Mesothelial cell of epicardium (in vitro differentiated cells): Measurements from ENCODE around the gene PLCXD3. TPM values are rescaled to one million over a fixed set of nuclear protein-coding genes. Genes with fewer than 3 reads are reported as not detected.

Source experiments
- DNase-seq, 2 experiments: peaks; one replicate each; pipeline ENCODE4 v3.0.0; 2021; ENCODE audit warnings: low spot score in 2 of 2; ENCODE audit not compliant: unreplicated experiment in 2 of 2
- H3K27ac Mint-ChIP-seq: 2 replicates; pipeline ENCODE4 v1.8.0; 2021; ENCODE audit warnings: mixed read lengths
- H3K27me3 Mint-ChIP-seq: 2 replicates; pipeline ENCODE4 v1.8.0; 2021; ENCODE audit warnings: low read depth, mixed read lengths
- H3K36me3 Mint-ChIP-seq: 2 replicates; pipeline ENCODE4 v1.8.0; 2021; ENCODE audit warnings: mixed read lengths
- H3K4me1 Mint-ChIP-seq: 2 replicates; pipeline ENCODE4 v1.8.0; 2021; ENCODE audit warnings: mixed read lengths
- H3K4me3 Mint-ChIP-seq: 2 replicates; pipeline ENCODE4 v1.8.0; 2021; ENCODE audit warnings: mild to moderate bottlenecking, moderate library complexity, mixed read lengths
- H3K9me3 Mint-ChIP-seq: 2 replicates; pipeline ENCODE4 v1.8.0; 2021; ENCODE audit warnings: mixed read lengths
- CTCF ChIP-seq: fragments of 200-600 bp; sonication (generic); IDR thresholded peaks from one replicate; pipeline ENCODE4 v1.5.0; 2021; ENCODE audit warnings: antibody characterized with exemption; ENCODE audit not compliant: unreplicated experiment
- total RNA-seq: library from RNA; stranded (reverse); gene quantifications from 3 replicates; pipeline ENCODE4 v1.2.1, GENCODE V29; 2021

PLCXD3 gene
- total RNA-seq, 1 donor from 2014 or later: not detected

GRCh38 chr5:41371738-41372137 is 138.7 kb downstream of the PLCXD3 start:
- no peak for TF ChIP-seq CTCF
- Mint-ChIP-seq H3K9me3 (no peaks in the 10 kb centered on the region), H3K27me3 (no peaks in the 10 kb centered on the region), H3K27ac (no peak overlapping the region), H3K4me3 (no peak overlapping the region), H3K4me1 (peaks cover 6% of the 10 kb centered on the region), H3K36me3 (no peaks in the 10 kb centered on the region)
- no peak for DNase-seq

GRCh38 chr5:41370482-41370881 is 139.9 kb downstream of the PLCXD3 start:
- no peaks in the 10 kb centered on the region for H3K36me3 Mint-ChIP-seq
- no peak overlapping the region for H3K27ac Mint-ChIP-seq
- DNase-seq: no peak
- H3K27me3 Mint-ChIP-seq: no peaks in the 10 kb centered on the region
- peaks cover 6% of the 10 kb centered on the region for H3K4me1 Mint-ChIP-seq
- no peak overlapping the region for H3K4me3 Mint-ChIP-seq
- TF ChIP-seq CTCF: no peak
- H3K9me3 Mint-ChIP-seq: no peaks in the 10 kb centered on the region

DNA sequence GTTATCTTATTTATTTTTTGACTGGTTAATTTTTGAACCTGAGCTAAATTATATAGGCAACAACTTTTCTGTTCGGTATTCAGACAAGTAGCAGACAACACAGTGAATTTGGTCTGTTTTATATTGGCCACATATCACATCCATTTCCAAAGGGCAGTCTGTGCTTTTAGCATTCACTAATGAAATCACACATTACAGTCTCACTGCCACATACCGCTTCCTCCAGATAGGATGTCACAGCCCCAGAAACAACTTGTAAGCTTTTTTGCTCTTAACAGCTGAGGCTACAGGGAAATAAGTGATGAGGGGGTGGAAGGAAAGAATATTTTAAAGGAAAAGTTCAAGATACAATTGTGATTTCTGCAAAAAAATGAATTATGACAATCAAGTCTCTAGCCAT is 140.6 kb downstream of the PLCXD3 start:
- H3K4me3 Mint-ChIP-seq: no peak overlapping the region
- no peak overlapping the region for H3K27ac Mint-ChIP-seq
- no peak for TF ChIP-seq CTCF
- no peak for DNase-seq
- H3K4me1 Mint-ChIP-seq: peaks cover 6% of the 10 kb centered on the region
- H3K36me3 Mint-ChIP-seq: no peaks in the 10 kb centered on the region
- H3K9me3 Mint-ChIP-seq: no peaks in the 10 kb centered on the region
- H3K27me3 Mint-ChIP-seq: no peaks in the 10 kb centered on the region

DNA sequence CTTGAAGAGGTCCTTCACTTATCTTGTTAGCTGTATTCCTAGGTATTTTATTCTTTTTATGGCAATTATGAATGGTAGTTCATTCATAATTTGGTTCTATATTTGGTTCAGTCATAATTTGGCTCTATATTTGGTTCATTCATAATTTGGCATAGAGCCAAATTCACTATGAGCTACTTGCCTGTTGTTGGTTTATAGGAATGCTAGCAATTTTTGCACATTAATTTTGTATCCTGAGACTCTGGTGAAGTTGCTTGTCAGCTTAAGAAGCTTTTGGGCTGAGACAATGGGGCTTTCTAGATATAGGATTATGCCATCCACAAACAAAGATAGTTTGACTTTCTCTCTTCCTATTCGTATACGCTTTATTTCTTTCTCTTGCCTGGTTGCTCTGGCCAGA is 142.2 kb downstream of the PLCXD3 start:
- Mint-ChIP-seq H3K36me3 (no peaks in the 10 kb centered on the region), H3K27ac (no peak overlapping the region), H3K9me3 (no peaks in the 10 kb centered on the region), H3K4me3 (no peak overlapping the region), H3K27me3 (no peaks in the 10 kb centered on the region), H3K4me1 (peaks cover 6% of the 10 kb centered on the region)
- DNase-seq: no peak
- no peak for TF ChIP-seq CTCF

- no peaks in the 10 kb centered on the region for H3K36me3 Mint-ChIP-seq
- H3K27me3 Mint-ChIP-seq: no peaks in the 10 kb centered on the region
- peaks cover 6% of the 10 kb centered on the region for H3K4me1 Mint-ChIP-seq
- H3K27ac Mint-ChIP-seq: no peak overlapping the region
- no peak for DNase-seq
- no peak for TF ChIP-seq CTCF
- no peaks in the 10 kb centered on the region for H3K9me3 Mint-ChIP-seq
- no peak overlapping the region for H3K4me3 Mint-ChIP-seq
Measured at GRCh38 chr5:41365369-41365768, 145.0 kb downstream of the PLCXD3 start.

DNA sequence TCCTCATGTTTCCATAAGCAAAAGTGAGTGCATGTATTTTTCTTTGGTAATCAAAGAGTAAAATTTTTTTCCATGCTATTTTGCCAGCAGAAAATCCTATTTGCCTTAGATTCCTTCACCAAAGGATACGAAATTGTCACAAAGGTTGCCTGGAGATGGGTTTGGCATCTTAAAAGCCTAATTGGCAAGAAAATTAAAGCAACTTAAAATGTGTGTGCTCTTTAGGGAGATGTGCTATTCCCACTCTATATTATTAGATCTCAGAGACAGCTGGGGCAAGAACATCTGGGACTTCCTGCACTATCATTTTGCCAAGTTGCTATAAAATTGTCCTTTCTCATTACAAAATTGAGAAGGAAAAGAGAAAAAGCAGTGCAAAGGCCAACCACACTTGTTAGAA is 146.1 kb downstream of the PLCXD3 start:
- Mint-ChIP-seq H3K4me1 (peaks cover 6% of the 10 kb centered on the region), H3K36me3 (no peaks in the 10 kb centered on the region), H3K4me3 (no peak overlapping the region), H3K9me3 (peaks cover 4% of the 10 kb centered on the region), H3K27ac (no peak overlapping the region), H3K27me3 (no peaks in the 10 kb centered on the region)
- DNase-seq: no peak
- no peak for TF ChIP-seq CTCF
